DOHH2 (cell line): Measurements from ENCODE around the gene EFCAB7.

ENCODE experiments used
- H3F3A ChIP-seq: fragments of 200-600 bp; sonication (generic), shearing (Covaris generic); 2 replicates; pipeline ENCODE4 v1.6.0; 2016; ENCODE audit warnings: antibody characterized with exemption, mild to moderate bottlenecking; ENCODE audit not compliant: control insufficient read depth, insufficient read depth
- H3K27ac ChIP-seq: fragments of 200-600 bp; sonication (generic); 2 replicates; pipeline ENCODE4 v1.5.1; 2014; ENCODE audit warnings: low read depth, mild to moderate bottlenecking, low read length, moderate library complexity
- H3K27me3 ChIP-seq: fragments of 200-600 bp; sonication (generic); 2 replicates; pipeline ENCODE4 v1.6.1; 2014; ENCODE audit warnings: mild to moderate bottlenecking, low read length, mixed read lengths; ENCODE audit not compliant: control insufficient read depth
- H3K36me3 ChIP-seq: fragments of 200-600 bp; sonication (generic); 2 replicates; pipeline ENCODE4 v1.6.1; 2014; ENCODE audit warnings: mild to moderate bottlenecking, low read length, moderate library complexity, mixed read lengths; ENCODE audit not compliant: control insufficient read depth
- H3K4me1 ChIP-seq: fragments of 200-600 bp; sonication (generic); 2 replicates; pipeline ENCODE4 v1.6.1; 2014; ENCODE audit warnings: mild to moderate bottlenecking, low read length, mixed read lengths; ENCODE audit not compliant: control insufficient read depth
- H3K4me2 ChIP-seq: fragments of 200-600 bp; sonication (generic); 2 replicates; pipeline ENCODE4 v1.6.0; 2014; ENCODE audit warnings: mild to moderate bottlenecking, low read length, moderate library complexity
- H3K4me3 ChIP-seq: fragments of 200-600 bp; sonication (generic); 2 replicates; pipeline ENCODE4 v1.5.1; 2014; ENCODE audit warnings: mild to moderate bottlenecking, low read length, mixed read lengths
- H3K79me2 ChIP-seq: fragments of 200-600 bp; sonication (generic); 2 replicates; pipeline ENCODE4 v1.6.1; 2014; ENCODE audit warnings: mild to moderate bottlenecking, low read length, mixed read lengths; ENCODE audit not compliant: control insufficient read depth
- H3K9me2 ChIP-seq: fragments of 200-600 bp; sonication (generic); replicated peaks from 2 replicates; pipeline ENCODE4 v1.6.1; 2014; ENCODE audit warnings: mild to moderate bottlenecking, low read length, mixed read lengths; ENCODE audit not compliant: control insufficient read depth
- H3K9me3 ChIP-seq: fragments of 200-600 bp; sonication (generic); 2 replicates; pipeline ENCODE4 v1.6.1; 2014; ENCODE audit warnings: antibody characterized with exemption, low read length, mixed read lengths; ENCODE audit not compliant: control insufficient read depth, insufficient read depth
- H4K20me1 ChIP-seq: fragments of 200-600 bp; sonication (generic); 2 replicates; pipeline ENCODE4 v1.6.0; 2014; ENCODE audit warnings: low read depth, mild to moderate bottlenecking, antibody characterized with exemption, low read length, moderate library complexity; ENCODE audit not compliant: control insufficient read depth, insufficient read depth
- CTCF ChIP-seq: fragments of 200-600 bp; sonication (generic); IDR thresholded peaks from one replicate; pipeline ENCODE4 v1.5.1; 2014; ENCODE audit warnings: antibody characterized with exemption, mild to moderate bottlenecking, low read depth, low read length; ENCODE audit not compliant: poor library complexity, severe bottlenecking
- EZH2phosphoT487 ChIP-seq: fragments of 200-600 bp; sonication (generic); IDR thresholded peaks from 2 replicates; pipeline ENCODE4 v1.6.1; 2017; ENCODE audit warnings: borderline replicate concordance, mild to moderate bottlenecking, antibody characterized with exemption, low read length, moderate library complexity, mixed read lengths

The EFCAB7 gene

GRCh38 chr1:63612971-63613370 is 89.6 kb downstream of the EFCAB7 start:
- no peaks in the 10 kb centered on the region for H3F3A ChIP-seq
- H3K4me1 ChIP-seq: peaks cover 9% of the 10 kb centered on the region
- H3K9me3 ChIP-seq: no peaks in the 10 kb centered on the region
- no peak overlapping the region for H3K4me3 ChIP-seq
- no peak overlapping the region for H3K27ac ChIP-seq
- H3K4me2 ChIP-seq: no peak overlapping the region
- peaks cover 8% of the 10 kb centered on the region for H3K79me2 ChIP-seq
- TF ChIP-seq CTCF (no peak), EZH2phosphoT487 (no peak)
- H3K27me3 ChIP-seq: no peaks in the 10 kb centered on the region
- no peaks in the 10 kb centered on the region for H4K20me1 ChIP-seq
- H3K36me3 ChIP-seq: no peaks in the 10 kb centered on the region
- no peaks in the 10 kb centered on the region for H3K9me2 ChIP-seq

- Histone ChIP-seq H3K27me3 (no peaks in the 10 kb centered on the region), H3K27ac (no peak overlapping the region), H4K20me1 (no peaks in the 10 kb centered on the region), H3K4me1 (peaks cover 9% of the 10 kb centered on the region), H3K36me3 (no peaks in the 10 kb centered on the region), H3F3A (no peaks in the 10 kb centered on the region), H3K79me2 (peaks cover 6% of the 10 kb centered on the region), H3K4me3 (no peak overlapping the region), H3K4me2 (no peak overlapping the region), H3K9me2 (no peaks in the 10 kb centered on the region), H3K9me3 (no peaks in the 10 kb centered on the region)
- TF ChIP-seq CTCF (peak; percentile 67), EZH2phosphoT487 (no peak)
Measured at GRCh38 chr1:63615768-63616420, 92.6 kb downstream of the EFCAB7 start.

GRCh38 chr1:63617450-63617849 is 94.1 kb downstream of the EFCAB7 start:
- Histone ChIP-seq H3K4me1 (peaks cover 9% of the 10 kb centered on the region), H4K20me1 (no peaks in the 10 kb centered on the region), H3K27me3 (no peaks in the 10 kb centered on the region), H3K9me2 (no peaks in the 10 kb centered on the region), H3K79me2 (0 out of 2 replicates have a peak, but pooled peaks cover 2% of the 10 kb centered on the region), H3K4me2 (no peak overlapping the region), H3K36me3 (no peaks in the 10 kb centered on the region), H3K9me3 (no peaks in the 10 kb centered on the region), H3K4me3 (no peak overlapping the region), H3K27ac (no peak overlapping the region), H3F3A (no peaks in the 10 kb centered on the region)
- no peak for TF ChIP-seq CTCF
- TF ChIP-seq EZH2phosphoT487: no peak
